NT2/D1 (cell line): ENCODE results near the gene SH2D5.

Experiments
- SUZ12 ChIP-seq: IDR thresholded peaks from 2 replicates; pipeline ENCODE4 v1.6.1; 2011; ENCODE audit not compliant: insufficient read length, insufficient read depth; ENCODE audit errors: extremely low read depth
- YY1 ChIP-seq: IDR thresholded peaks from 2 replicates; pipeline ENCODE4 v1.6.1; 2011; ENCODE audit not compliant: insufficient read length, insufficient read depth
- ZNF274 ChIP-seq: IDR thresholded peaks from 2 replicates; pipeline ENCODE4 v1.6.1; 2011; ENCODE audit warnings: mild to moderate bottlenecking, low read depth, low read length

GRCh38 chr1:20684050-20684620 lies 48.4 kb downstream of the SH2D5 start:
- TF ChIP-seq ZNF274 (no peak), YY1 (no peak), SUZ12 (no peak)
